IPS-NIHi11 (cell line): Measurements from ENCODE around the gene CDR2.
"Not testable (repeated sequence)": the region's sequence is repeated elsewhere in the genome, so short reads cannot be mapped to it uniquely, and the experiment has no call there.

Experiments used
- DNase-seq: peaks from one replicate; pipeline ENCODE4 v3.0.0; 2012; ENCODE audit warnings: mixed read lengths, low spot score

CDR2 gene

GRCh38 chr16:22375963-22376640 is 1.7 kb upstream of the CDR2 start:
- DNase-seq, result no peak

- DNase-seq, result no peak
These were observed 921 bp upstream of the CDR2 start for GRCh38 chr16:22375117-22375962.

- DNase-seq, result peak; percentile 44
These were observed 633 bp downstream of the CDR2 start for GRCh38 chr16:22373662-22374310.

- DNase-seq, result no peak
These were observed 1.3 kb downstream of the CDR2 start for GRCh38 chr16:22372882-22373661.

- no peak for DNase-seq
These were observed 4.2 kb downstream of the CDR2 start for GRCh38 chr16:22370038-22370820.

GRCh38 chr16:22369221-22369811 is 5.1 kb downstream of the CDR2 start:
- no peak for DNase-seq

GRCh38 chr16:22368200-22368826 is 6.1 kb downstream of the CDR2 start:
- not testable (repeated sequence) for DNase-seq

GRCh38 chr16:22366889-22367288 is 7.5 kb downstream of the CDR2 start:
- DNase-seq, result no peak

GRCh38 chr16:22366371-22366770 is 8.0 kb downstream of the CDR2 start:
- DNase-seq, result no peak

GRCh38 chr16:22364241-22364640 is 10.2 kb downstream of the CDR2 start:
- no peak for DNase-seq

- no peak for DNase-seq
These were observed 13.3 kb downstream of the CDR2 start for GRCh38 chr16:22360963-22361659.

GRCh38 chr16:22359679-22360078 is 14.7 kb downstream of the CDR2 start:
- DNase-seq, result no peak

GRCh38 chr16:22358000-22358399 is 16.4 kb downstream of the CDR2 start:
- no peak for DNase-seq

GRCh38 chr16:22357635-22357971 is 16.8 kb downstream of the CDR2 start:
- DNase-seq, result no peak

GRCh38 chr16:22356930-22357634 is 17.3 kb downstream of the CDR2 start:
- DNase-seq, result no peak

- no peak for DNase-seq
These were observed 18.9 kb downstream of the CDR2 start for GRCh38 chr16:22355487-22355908.

GRCh38 chr16:22353933-22354541 is 20.4 kb downstream of the CDR2 start:
- DNase-seq, result no peak

GRCh38 chr16:22353191-22353919 is 21.1 kb downstream of the CDR2 start:
- DNase-seq, result no peak
